GM21786 (cell line): ENCODE measurements around the gene RTN4RL1.
"Not testable (repeated sequence)": the region's sequence is repeated elsewhere in the genome, so short reads cannot be mapped to it uniquely, and the experiment has no call there.

Experiments used
- ATAC-seq: cut with Tn5 transposase; IDR thresholded peaks from one replicate; pipeline ENCODE4 v1.9.1; 2021; ENCODE audit not compliant: unreplicated experiment

Gene RTN4RL1

GRCh38 chr17:1898872-1899271 is 126.3 kb downstream of the RTN4RL1 start:
- ATAC-seq, result no peak

DNA sequence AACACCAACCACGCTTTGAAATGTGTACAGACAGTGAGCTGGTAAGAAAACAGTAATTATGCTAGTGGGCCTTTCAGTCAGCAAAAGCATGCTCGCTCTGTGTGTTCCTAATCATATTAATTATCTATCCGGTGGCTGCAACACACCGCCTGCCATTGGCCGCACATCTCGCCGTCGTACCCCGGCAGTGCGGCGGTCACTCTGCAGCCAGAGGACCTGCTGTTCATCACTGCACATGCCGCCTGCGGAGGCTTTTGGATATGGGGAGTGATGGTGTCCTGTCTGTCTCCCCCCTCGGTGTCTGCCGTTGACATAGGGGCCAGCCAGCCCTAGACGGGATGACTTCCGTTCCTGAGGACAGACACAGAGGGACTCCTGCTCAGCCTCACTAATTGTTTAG is 126.8 kb downstream of the RTN4RL1 start:
- ATAC-seq, result no peak

- no peak for ATAC-seq
Measured at GRCh38 chr17:1897105-1897656, 128.0 kb downstream of the RTN4RL1 start.

DNA sequence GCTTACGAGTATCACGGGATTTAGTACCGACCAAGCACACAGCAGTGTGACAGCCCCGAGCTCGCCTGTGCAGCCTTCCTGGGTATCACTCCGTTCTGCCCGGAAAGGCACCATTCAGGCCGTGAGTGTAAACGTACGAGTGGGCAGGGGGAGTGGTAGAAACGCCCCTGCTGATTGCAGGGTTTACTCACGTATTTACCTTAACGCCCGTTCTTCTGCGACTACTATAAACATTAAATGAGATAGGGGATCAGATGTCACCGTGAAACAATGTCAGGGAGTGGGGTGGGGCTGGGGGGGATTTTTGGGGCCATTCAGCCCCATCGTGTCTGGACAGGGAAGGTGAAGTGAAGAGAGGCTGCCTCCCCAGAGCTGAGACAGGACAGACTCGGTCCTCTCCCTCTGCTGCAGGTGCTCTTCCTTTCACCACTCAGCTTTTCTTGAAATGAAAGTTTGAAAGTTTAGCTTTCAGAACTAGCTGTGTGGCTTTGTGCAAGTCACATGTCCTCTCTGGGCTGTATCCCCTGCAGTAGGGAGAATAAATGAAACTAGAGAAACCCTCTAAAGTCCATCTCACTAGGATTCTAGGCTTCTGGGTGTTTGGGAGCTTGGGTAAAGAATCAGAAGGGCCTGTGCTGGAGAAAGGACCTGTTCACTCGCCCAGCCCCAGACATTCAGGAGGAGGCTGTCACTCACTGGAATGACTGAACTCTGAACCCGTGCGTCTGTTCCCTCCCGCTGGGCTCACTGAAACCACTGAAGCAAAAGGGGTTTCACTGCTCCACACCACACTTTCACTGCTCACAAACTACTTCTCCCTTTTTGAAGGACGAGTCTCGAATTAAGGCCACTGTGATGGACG is 128.7 kb downstream of the RTN4RL1 start:
- ATAC-seq, result no peak

DNA sequence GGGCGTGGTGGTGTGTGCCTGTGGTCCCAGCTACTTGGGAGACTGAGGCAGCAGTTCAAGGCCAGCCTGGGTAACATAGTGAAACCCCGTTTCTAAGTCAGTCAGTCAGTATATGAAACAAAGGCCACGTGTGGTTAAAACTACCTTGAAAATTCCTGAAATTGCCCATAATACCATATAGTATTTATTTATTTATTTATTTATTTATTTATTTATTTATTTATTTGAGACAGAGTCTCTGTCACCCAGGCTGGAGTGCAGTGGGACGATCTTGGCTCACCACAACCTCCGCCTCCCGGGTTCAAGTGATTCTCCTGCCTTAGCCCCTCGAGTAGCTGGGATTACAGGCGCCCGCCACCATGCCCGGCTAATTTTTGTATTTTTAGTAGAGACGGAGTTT is 129.7 kb downstream of the RTN4RL1 start:
- ATAC-seq, result not testable (repeated sequence)

GRCh38 chr17:1894753-1895339 is 130.3 kb downstream of the RTN4RL1 start:
- ATAC-seq, result no peak

DNA sequence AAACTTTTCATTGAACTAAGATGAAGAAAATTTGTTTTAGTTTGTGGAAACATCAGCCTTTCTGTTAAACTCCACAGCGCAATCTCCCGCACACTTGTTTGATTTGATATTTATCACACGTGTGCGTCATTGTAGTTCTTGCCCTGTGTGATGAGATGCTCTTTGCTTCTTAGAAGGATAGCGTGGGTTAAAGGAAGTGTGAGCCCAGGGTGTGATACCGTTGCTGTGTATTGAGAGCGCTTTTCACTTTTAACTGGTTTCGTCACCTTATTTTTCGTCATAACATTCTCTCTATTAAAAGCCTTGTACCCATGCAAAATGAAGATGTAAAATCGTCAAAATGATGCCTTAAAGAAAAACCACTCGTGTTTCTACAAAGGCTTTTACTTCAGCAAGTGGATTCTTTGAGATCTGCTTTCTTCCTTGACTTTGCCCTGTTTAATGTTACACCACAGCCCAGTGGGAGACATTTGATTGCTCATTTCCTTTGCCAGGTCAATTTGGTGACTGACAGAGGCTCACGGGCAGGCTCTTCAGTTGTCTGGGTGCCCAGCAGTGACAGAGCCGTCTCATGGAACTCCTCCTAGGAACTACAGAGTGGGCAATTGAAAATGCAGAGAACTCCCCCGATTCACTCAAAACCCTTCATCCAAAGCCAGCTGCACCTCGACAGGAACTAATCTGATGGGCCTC is 134.2 kb downstream of the RTN4RL1 start:
- ATAC-seq, result no peak

GRCh38 chr17:1888741-1889140 is 136.4 kb downstream of the RTN4RL1 start:
- ATAC-seq, result no peak
